NT2/D1 (cell line): ENCODE results near the gene LMCD1.

Experiments
- SUZ12 ChIP-seq: IDR thresholded peaks from 2 replicates; pipeline ENCODE4 v1.6.1; 2011; ENCODE audit not compliant: insufficient read length, insufficient read depth; ENCODE audit errors: extremely low read depth
- ZNF274 ChIP-seq: IDR thresholded peaks from 2 replicates; pipeline ENCODE4 v1.6.1; 2011; ENCODE audit warnings: mild to moderate bottlenecking, low read depth, low read length

DNA sequence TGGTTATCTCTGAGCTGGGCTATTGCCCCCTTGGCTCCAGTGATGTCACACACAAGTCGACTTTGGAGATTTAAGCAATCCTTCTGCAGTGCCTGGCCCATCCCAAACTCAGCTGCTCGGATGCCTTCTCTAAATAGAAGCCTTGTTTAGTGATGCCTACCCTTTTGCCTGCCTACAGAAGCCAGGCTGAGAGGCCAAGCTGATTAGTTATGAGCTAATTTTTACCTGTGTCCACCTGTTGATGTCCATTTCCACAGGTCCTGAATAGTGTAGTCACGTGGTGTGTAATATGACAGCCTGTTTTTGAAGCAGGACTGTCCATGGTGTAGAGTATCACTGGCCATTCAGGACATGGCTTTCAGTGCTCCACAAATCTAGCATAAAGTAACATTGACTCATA is 97.5 kb downstream of the LMCD1 start:
- no peak for TF ChIP-seq SUZ12
- no peak for TF ChIP-seq ZNF274
